Activated CD4-positive, alpha-beta memory T cell treated with anti-CD3 and anti-CD28 coated beads for 36 hours (primary cell): ENCODE data around the gene RBM10. TPM values are rescaled to one million over a fixed set of nuclear protein-coding genes. Genes with fewer than 3 reads are reported as not detected.

Experiments used
- CTCF ChIA-PET: fragments of 350-600 bp; sonication (Branson Sonifier 250); formaldehyde crosslinking; loops from one replicate; lab custom pipeline; 2021; ENCODE audit warnings: antibody characterized with exemption, inconsistent platforms; lab: Charles Lee
- POLR2A ChIA-PET: fragments of 350-600 bp; sonication (Branson Sonifier 250); formaldehyde crosslinking; loops from one replicate; lab custom pipeline; 2021; ENCODE audit warnings: antibody characterized with exemption; lab: Charles Lee
- DNase-seq: peaks from one replicate; pipeline ENCODE4 v3.0.0-alpha.2; 2020
- H3K27ac Mint-ChIP-seq: one replicate; pipeline ENCODE4 v1.8.0; 2021; ENCODE audit warnings: mixed read lengths
- H3K27me3 Mint-ChIP-seq: one replicate; pipeline ENCODE4 v1.8.0; 2021; ENCODE audit warnings: mixed read lengths
- H3K36me3 Mint-ChIP-seq: one replicate; pipeline ENCODE4 v1.8.0; 2021; ENCODE audit warnings: mixed read lengths
- H3K4me1 Mint-ChIP-seq: one replicate; pipeline ENCODE4 v1.8.0; 2021; ENCODE audit warnings: low read depth, mixed read lengths
- H3K4me3 Mint-ChIP-seq: one replicate; pipeline ENCODE4 v1.8.0; 2021; ENCODE audit warnings: mild to moderate bottlenecking, mixed read lengths
- H3K9me3 Mint-ChIP-seq: one replicate; pipeline ENCODE4 v1.8.0; 2021; ENCODE audit warnings: mixed read lengths
- intact Hi-C: fragments of 100-400 bp; cut with micrococcal nuclease; formaldehyde crosslinking; loops from one replicate; pipeline ENCODE4 v1.15.1; 2023
- total RNA-seq, 2 experiments: library from RNA; stranded (reverse); gene quantifications; one replicate each; pipeline ENCODE4 v1.2.3, GENCODE V29; 2021

RBM10 gene
- total RNA-seq, 2 experiments from 2014 or later, result 61.0 to 62.3 TPM

GRCh38 chrX:47171996-47172395 is 27.0 kb downstream of the RBM10 start:
- peaks cover 14% of the 10 kb centered on the region for H3K36me3 Mint-ChIP-seq
- H3K27ac Mint-ChIP-seq, result no peak overlapping the region
- no peak for DNase-seq
- H3K27me3 Mint-ChIP-seq, result no peaks in the 10 kb centered on the region
- H3K9me3 Mint-ChIP-seq, result no peaks in the 10 kb centered on the region
- peaks cover 6% of the 10 kb centered on the region for H3K4me1 Mint-ChIP-seq
- ChIA-PET CTCF (no interaction called here), POLR2A (no interaction called here)
- intact Hi-C loops, result no loop called here
- H3K4me3 Mint-ChIP-seq, result no peak overlapping the region

GRCh38 chrX:47172549-47172948 is 27.5 kb downstream of the RBM10 start:
- Mint-ChIP-seq H3K36me3 (peaks cover 14% of the 10 kb centered on the region), H3K27ac (no peak overlapping the region)

GRCh38 chrX:47172971-47173792 is 28.2 kb downstream of the RBM10 start:
- no peaks in the 10 kb centered on the region for H3K27me3 Mint-ChIP-seq
- CTCF ChIA-PET, result no interaction called here
- DNase-seq, result no peak
- H3K4me3 Mint-ChIP-seq, result no peak overlapping the region
- intact Hi-C loops, result no loop called here
- H3K36me3 Mint-ChIP-seq, result peaks cover 17% of the 10 kb centered on the region
- peaks cover 6% of the 10 kb centered on the region for H3K4me1 Mint-ChIP-seq
- POLR2A ChIA-PET, result no interaction called here
- H3K9me3 Mint-ChIP-seq, result no peaks in the 10 kb centered on the region
- no peak overlapping the region for H3K27ac Mint-ChIP-seq

More at GRCh38 chrX:47172549-47172948, 27.5 kb downstream of the RBM10 start:
- no peak for DNase-seq
- Mint-ChIP-seq H3K4me1 (peaks cover 6% of the 10 kb centered on the region), H3K9me3 (no peaks in the 10 kb centered on the region), H3K27me3 (no peaks in the 10 kb centered on the region), H3K4me3 (no peak overlapping the region)
- intact Hi-C loops, result no loop called here
- CTCF ChIA-PET, result no interaction called here
- POLR2A ChIA-PET, result no interaction called here

- DNase-seq, result no peak
- no peaks in the 10 kb centered on the region for H3K9me3 Mint-ChIP-seq
- CTCF ChIA-PET, result no interaction called here
- peaks cover 2% of the 10 kb centered on the region for H3K4me1 Mint-ChIP-seq
- H3K27ac Mint-ChIP-seq, result no peak overlapping the region
- no peaks in the 10 kb centered on the region for H3K27me3 Mint-ChIP-seq
- intact Hi-C loops, result no loop called here
- no peak overlapping the region for H3K4me3 Mint-ChIP-seq
- peaks cover 19% of the 10 kb centered on the region for H3K36me3 Mint-ChIP-seq
- POLR2A ChIA-PET, result no interaction called here
Observed at GRCh38 chrX:47174376-47174775, 29.4 kb downstream of the RBM10 start.

GRCh38 chrX:47174846-47175587 is 30.0 kb downstream of the RBM10 start:
- POLR2A ChIA-PET, result no interaction called here
- Mint-ChIP-seq H3K36me3 (peaks cover 21% of the 10 kb centered on the region), H3K4me1 (peaks cover 2% of the 10 kb centered on the region), H3K27me3 (no peaks in the 10 kb centered on the region), H3K4me3 (no peak overlapping the region), H3K9me3 (no peaks in the 10 kb centered on the region), H3K27ac (no peak overlapping the region)
- DNase-seq, result no peak
- intact Hi-C loops, result no loop called here
- CTCF ChIA-PET, result no interaction called here

GRCh38 chrX:47175588-47175980 is 30.6 kb downstream of the RBM10 start:
- intact Hi-C loops, result no loop called here
- Mint-ChIP-seq H3K36me3 (peaks cover 21% of the 10 kb centered on the region), H3K27ac (no peak overlapping the region), H3K4me3 (no peak overlapping the region), H3K27me3 (no peaks in the 10 kb centered on the region), H3K4me1 (peaks cover 2% of the 10 kb centered on the region), H3K9me3 (no peaks in the 10 kb centered on the region)
- DNase-seq, result no peak
- POLR2A ChIA-PET, result no interaction called here
- CTCF ChIA-PET, result no interaction called here

- no peaks in the 10 kb centered on the region for H3K27me3 Mint-ChIP-seq
- CTCF ChIA-PET, result no interaction called here
- DNase-seq, result no peak
- POLR2A ChIA-PET, result no interaction called here
- intact Hi-C loops, result no loop called here
- peaks cover 21% of the 10 kb centered on the region for H3K36me3 Mint-ChIP-seq
- H3K4me1 Mint-ChIP-seq, result peaks cover 2% of the 10 kb centered on the region
- no peak overlapping the region for H3K27ac Mint-ChIP-seq
- no peak overlapping the region for H3K4me3 Mint-ChIP-seq
- H3K9me3 Mint-ChIP-seq, result no peaks in the 10 kb centered on the region
Observed at GRCh38 chrX:47176101-47176740, 31.2 kb downstream of the RBM10 start.

- no peaks in the 10 kb centered on the region for H3K9me3 Mint-ChIP-seq
- no peak for DNase-seq
- H3K36me3 Mint-ChIP-seq, result peaks cover 25% of the 10 kb centered on the region
- H3K27ac Mint-ChIP-seq, result no peak overlapping the region
- intact Hi-C loops, result no loop called here
- no peak overlapping the region for H3K4me3 Mint-ChIP-seq
- ChIA-PET CTCF (no interaction called here), POLR2A (no interaction called here)
- no peaks in the 10 kb centered on the region for H3K27me3 Mint-ChIP-seq
- H3K4me1 Mint-ChIP-seq, result peaks cover 2% of the 10 kb centered on the region
Observed at GRCh38 chrX:47177079-47177478, 32.1 kb downstream of the RBM10 start.

GRCh38 chrX:47178337-47178736 is 33.3 kb downstream of the RBM10 start:
- Mint-ChIP-seq H3K9me3 (no peaks in the 10 kb centered on the region), H3K27me3 (no peaks in the 10 kb centered on the region), H3K4me3 (no peak overlapping the region), H3K36me3 (peaks cover 29% of the 10 kb centered on the region), H3K4me1 (peaks cover 2% of the 10 kb centered on the region), H3K27ac (no peak overlapping the region)
- intact Hi-C loops, result no loop called here
- ChIA-PET POLR2A (no interaction called here), CTCF (no interaction called here)
- no peak for DNase-seq

GRCh38 chrX:47179221-47179927 is 34.4 kb downstream of the RBM10 start:
- POLR2A ChIA-PET, result no interaction called here
- Mint-ChIP-seq H3K4me1 (peaks cover 2% of the 10 kb centered on the region), H3K27ac (no peak overlapping the region), H3K27me3 (no peaks in the 10 kb centered on the region), H3K9me3 (no peaks in the 10 kb centered on the region), H3K36me3 (peaks cover 29% of the 10 kb centered on the region), H3K4me3 (no peak overlapping the region)
- CTCF ChIA-PET, result no interaction called here
- no peak for DNase-seq
- intact Hi-C loops, result no loop called here

- H3K4me3 Mint-ChIP-seq, result no peak overlapping the region
- POLR2A ChIA-PET, result no interaction called here
- H3K4me1 Mint-ChIP-seq, result peaks cover 2% of the 10 kb centered on the region
- CTCF ChIA-PET, result no interaction called here
- H3K9me3 Mint-ChIP-seq, result no peaks in the 10 kb centered on the region
- peaks cover 29% of the 10 kb centered on the region for H3K36me3 Mint-ChIP-seq
- no peaks in the 10 kb centered on the region for H3K27me3 Mint-ChIP-seq
- H3K27ac Mint-ChIP-seq, result no peak overlapping the region
- DNase-seq, result no peak
- intact Hi-C loops, result no loop called here
Observed at GRCh38 chrX:47179928-47180255, 34.9 kb downstream of the RBM10 start.

GRCh38 chrX:47180346-47180745 is 35.3 kb downstream of the RBM10 start:
- Mint-ChIP-seq H3K36me3 (peaks cover 29% of the 10 kb centered on the region), H3K4me3 (no peak overlapping the region), H3K27ac (no peak overlapping the region), H3K27me3 (no peaks in the 10 kb centered on the region), H3K4me1 (peaks cover 2% of the 10 kb centered on the region), H3K9me3 (no peaks in the 10 kb centered on the region)
- no peak for DNase-seq
- intact Hi-C loops, result no loop called here
- POLR2A ChIA-PET, result no interaction called here
- CTCF ChIA-PET, result no interaction called here
